Upper lobe of left lung (tissue), 4 donors: ENCODE measurements around the gene TMEM97.

ENCODE experiments used
- POLR2AphosphoS5 ChIP-seq, 2 donors: sonication (generic); formaldehyde crosslinking; IDR thresholded peaks; one replicate each; pipeline ENCODE4 v1.5.1; 2017; ENCODE audit warnings: antibody characterized with exemption in 2 of 2
- TF ChIP-seq, protein P1 (sequence below), 6 experiments: fragments of 450-650 bp in 4 of 6; fragments of 200-600 bp in 2 of 6; sonication (generic) in 2 of 6; IDR thresholded peaks; one replicate each; pipeline ENCODE4 v1.5.1; 2016 to 2019; ENCODE audit warnings: antibody characterized with exemption in 6 of 6

DNA sequence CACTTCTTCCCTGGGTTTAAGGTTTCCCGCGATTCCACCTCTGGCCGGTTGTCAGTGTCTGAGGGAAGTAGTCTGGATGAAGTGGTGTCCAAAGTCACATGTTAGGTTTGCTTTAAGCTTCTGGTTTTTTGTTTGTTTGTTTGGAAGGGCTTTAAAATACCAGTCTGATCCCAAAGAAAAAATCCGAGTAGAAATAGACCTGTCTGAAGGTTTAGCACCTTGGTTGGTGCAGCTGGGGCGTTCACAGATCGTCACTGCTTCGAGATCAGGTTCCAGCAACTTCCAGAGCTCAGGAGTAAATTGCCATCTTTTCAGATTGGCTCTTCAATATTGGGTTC lies 567 bp downstream of the TMEM97 start:
- no peak for TF ChIP-seq POLR2AphosphoS5 (IDR thresholded peaks at IDR 0.05)
- TF ChIP-seq, protein P1, sequence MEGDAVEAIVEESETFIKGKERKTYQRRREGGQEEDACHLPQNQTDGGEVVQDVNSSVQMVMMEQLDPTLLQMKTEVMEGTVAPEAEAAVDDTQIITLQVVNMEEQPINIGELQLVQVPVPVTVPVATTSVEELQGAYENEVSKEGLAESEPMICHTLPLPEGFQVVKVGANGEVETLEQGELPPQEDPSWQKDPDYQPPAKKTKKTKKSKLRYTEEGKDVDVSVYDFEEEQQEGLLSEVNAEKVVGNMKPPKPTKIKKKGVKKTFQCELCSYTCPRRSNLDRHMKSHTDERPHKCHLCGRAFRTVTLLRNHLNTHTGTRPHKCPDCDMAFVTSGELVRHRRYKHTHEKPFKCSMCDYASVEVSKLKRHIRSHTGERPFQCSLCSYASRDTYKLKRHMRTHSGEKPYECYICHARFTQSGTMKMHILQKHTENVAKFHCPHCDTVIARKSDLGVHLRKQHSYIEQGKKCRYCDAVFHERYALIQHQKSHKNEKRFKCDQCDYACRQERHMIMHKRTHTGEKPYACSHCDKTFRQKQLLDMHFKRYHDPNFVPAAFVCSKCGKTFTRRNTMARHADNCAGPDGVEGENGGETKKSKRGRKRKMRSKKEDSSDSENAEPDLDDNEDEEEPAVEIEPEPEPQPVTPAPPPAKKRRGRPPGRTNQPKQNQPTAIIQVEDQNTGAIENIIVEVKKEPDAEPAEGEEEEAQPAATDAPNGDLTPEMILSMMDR (IDR thresholded peaks at IDR 0.05) = no peak
